HG03469 (cell line): ENCODE measurements around the gene ASB15.

Source experiments
- ATAC-seq: cut with Tn5 transposase; IDR thresholded peaks from one replicate; pipeline ENCODE4 v1.9.1; 2021; ENCODE audit warnings: mild to moderate bottlenecking, moderate library complexity, moderate number of reproducible peaks; ENCODE audit not compliant: unreplicated experiment

The ASB15 gene

DNA sequence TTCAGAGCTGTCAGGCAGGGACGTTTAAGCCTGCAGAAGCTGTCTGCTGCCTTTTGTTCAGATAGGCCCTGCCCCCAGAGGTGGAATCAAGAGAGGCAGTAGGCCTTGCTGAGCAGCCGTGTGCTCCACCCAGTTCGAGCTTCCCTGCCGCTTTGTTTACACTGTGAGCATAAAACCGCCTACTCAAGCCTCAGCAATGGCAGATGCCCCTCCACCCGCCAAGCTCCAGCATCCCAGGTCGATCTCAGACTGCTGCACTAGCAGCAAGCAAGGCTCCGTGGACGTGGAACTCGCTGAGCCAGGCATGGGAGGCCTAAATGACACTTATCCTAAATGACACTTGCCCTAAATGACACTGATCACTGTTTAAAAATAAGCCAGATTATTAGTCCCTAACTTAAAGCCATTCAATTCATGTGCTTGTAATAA is 6.8 kb upstream of the ASB15 start:
- ATAC-seq, result no peak

DNA sequence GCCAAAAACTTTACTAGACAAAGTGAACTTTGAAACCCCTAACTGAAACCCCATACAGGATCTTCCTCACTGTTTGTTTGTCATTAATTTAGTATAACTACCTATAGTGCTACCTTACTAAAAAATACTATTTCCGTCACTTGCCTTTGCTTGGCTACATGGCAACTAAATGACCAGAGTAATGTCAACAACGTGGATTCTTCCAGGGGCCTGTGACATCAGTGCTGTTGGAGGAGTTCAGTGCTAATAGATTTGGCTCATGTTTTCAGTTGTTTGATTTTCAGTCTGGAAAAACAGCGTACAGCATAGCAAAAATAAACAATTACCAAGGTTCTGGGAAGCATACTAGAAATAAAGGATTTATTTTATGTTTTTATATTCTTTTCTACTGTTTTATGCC is 3.0 kb upstream of the ASB15 start:
- no peak for ATAC-seq

DNA sequence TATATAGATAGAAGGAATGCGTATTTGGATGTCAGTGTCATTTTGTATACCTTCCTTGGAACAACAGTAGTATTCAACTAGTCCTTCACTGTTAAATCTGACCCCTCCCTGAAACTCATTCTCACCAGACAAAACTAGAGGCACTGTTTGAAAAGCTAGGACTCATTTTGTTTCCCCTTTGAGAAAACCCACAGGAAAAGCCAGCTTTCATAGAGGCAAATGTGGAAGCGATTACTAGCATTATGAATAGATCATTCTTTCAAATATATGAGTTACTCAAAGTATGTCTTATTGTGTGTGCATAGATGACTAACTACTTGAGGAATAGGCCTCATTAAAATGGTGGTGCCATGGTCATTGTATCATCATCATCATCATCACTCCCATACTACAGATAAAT is 1.9 kb upstream of the ASB15 start:
- ATAC-seq, result no peak

DNA sequence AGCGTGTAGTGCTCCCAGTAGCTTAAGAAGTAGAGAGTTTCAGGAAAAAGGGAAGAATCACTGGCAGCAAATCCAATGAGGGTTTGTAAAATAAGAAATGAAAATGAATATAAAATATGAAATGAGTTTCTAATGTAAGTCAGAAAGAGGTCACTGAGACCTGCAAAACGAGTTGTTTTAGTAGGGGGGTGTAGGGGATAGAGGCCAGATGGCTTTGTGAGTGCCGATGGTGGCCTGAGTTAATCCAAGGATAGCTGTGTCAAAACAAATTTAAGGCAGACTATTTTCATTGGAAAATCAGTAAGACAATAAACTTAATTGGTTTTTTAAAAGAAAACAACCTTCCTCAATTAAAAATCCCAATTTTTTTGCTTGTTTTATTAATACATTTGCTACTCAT is 745 bp upstream of the ASB15 start:
- ATAC-seq, result no peak

DNA sequence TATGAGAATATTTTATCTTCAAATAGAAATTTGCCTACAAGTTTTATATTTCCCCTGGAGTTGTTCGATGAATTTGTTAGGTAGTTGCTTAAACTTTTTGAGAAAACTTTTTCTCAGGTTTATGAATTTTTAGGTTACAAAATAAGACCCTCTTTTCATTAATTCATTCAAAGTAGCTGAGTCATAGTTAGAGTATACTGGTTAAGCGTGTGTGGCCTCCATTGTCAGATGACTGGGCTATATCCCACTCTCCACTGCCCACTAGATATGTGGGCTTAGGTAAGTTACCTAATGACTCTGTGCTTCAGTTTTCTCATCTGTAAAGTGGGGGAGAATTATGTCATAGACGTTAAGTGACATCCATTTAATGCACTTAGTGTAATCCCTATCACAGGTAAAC is 1.0 kb downstream of the ASB15 start:
- ATAC-seq, result no peak

DNA sequence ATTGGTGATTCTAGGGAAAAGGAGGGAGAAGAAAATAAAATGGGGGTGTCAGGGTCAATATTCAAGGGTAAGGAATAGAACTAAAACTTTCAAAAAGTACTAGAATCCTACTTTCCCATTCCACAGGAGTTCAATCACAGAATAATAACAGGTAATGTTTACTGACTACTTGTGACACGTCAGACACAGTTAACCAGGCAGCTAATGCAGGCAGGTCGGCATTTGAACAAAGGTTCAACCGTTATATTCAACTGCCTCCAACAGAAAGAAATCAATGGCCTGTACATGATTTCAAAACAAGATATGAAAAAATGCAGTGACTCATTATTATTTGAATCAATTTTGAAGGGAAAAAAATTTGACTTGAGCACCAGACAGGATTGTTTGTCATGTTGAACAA is 3.1 kb downstream of the ASB15 start:
- ATAC-seq, result no peak

DNA sequence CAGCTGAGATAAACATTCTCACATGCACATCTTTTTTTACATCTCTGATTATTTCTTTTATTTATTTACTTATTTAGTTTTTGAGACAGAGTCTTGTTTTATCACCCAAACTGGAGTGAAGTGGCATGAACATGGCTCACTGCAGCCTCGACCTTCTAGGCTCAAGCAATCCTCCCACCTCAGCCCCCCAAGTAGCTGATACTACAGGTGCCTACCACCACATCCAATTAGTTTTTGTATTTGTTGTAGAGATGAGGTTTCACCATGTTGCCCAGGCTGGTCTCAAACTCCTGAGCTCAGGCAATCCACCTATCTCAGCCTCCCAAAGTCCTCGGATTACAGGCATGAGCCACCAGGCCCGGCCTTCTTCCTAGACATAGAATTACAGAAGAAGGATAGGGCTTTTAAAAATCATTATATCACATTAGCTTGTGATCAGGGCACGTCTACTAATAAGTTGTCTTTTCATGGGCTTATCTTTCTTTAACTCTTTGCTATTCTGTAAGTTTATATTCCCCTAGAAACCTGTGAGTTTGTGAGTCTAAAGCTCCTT is 5.9 kb downstream of the ASB15 start:
- ATAC-seq, result no peak

DNA sequence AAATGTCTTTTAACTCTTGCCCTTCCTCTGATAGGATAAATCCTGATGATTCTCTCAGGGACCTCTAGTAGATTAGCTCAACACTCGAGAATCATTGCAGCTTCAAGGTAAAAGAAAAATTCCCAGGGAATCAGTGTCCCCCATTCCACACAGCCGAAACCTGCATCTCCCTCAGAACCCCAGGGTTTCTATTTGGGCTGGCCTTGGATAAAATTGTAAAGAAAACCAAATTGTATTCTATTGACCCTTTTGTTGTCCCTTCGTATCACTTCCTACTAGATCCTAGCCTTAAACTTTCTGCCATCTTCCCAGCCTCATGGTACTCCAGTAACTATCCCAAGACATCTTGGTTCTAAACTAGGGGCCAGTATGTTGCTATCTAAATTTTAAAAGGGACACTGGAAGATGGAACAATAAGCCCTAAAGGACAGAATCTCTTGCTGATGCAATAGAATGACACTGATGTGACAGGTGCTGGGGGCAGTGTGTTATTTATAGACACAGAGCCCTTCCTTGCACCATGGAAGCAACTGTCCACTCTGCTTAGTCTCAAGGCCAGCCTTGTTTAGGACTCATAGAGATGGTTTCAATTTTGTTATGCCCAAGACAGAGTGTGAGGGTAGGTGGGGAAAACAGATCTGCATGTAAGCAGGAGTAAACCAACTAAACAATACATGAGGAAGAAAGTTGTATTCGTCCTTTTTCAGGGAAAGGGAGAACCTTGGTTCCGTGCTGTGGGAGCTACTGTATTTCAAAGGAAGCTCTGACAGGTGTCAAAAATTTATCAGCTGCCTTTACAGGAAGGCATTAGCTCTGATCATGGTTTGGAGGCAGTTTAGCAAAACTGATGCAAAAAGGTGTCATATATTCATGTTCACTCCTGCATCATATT is 7.6 kb downstream of the ASB15 start:
- ATAC-seq, result no peak

DNA sequence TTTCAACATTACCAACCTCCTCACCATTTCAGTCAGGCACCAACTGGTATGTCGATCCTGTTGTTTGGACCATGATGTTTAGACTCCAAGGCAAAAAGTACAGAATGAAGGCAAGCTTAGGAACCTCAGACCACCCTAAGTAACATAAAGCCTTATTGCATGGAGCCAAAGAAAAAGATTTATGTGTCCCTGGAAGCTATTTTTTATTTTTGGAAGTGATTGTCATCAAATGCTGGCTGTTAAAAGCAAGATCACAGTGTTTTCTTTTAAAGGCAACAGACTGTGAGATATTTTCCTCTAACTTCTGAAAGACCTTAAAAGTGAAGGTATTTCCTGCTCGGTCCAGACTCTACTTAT is 8.2 kb downstream of the ASB15 start:
- no peak for ATAC-seq

DNA sequence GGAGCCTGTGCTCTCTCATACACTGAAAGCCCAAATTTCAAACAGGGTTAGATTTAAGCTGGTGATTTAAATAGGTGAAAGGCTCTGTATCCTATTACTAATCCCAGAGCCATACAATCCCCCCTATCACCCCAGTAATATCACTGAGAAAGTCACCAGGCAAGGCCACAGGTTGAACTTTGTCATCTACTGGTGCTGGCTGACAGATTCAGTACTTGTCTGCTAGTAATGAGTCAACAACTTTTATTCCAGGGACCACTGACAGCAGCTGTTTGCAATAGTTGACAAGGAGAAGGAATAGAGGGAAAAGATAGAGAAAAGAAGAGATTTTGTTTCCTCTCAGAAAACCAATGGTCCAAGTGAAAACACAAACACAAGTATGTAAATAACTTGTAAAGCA is 10.4 kb downstream of the ASB15 start:
- ATAC-seq, result no peak

DNA sequence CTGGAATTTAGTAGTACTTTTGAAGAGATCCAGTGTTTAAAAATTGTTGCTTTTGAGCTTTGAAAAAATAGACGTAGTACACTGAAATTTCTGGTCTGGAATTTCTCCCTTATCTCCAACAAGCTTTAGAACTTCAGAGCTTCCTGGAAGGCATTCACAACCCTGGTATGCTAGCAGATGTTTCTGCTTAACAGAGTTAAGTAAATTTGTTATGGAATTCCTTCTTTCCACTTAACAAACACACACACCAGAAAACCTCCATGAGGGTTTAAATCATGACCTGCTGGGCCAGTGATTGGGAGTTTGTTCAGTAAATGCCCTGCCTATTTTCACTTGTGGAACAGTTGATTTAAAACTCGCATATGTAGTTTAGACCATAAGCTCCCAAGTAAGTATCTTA is 13.7 kb downstream of the ASB15 start:
- ATAC-seq, result no peak

DNA sequence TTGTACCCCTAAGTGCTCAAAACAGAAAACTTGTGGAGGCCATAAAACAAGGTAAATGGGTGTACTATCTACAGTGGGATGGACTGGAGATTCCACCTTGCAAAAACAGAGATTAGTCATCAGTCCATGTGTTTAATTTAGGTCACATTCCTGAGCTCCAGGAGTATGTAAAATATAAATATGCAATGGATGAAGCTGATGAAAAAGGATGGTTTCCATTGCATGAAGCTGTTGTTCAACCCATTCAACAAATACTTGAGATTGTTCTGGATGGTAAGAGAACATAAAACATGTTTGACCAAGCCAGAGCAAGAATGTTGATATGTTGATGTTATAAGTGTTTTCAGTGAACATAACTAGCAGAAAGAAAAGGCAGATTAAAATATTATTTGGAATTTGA is 14.6 kb downstream of the ASB15 start:
- ATAC-seq, result no peak

DNA sequence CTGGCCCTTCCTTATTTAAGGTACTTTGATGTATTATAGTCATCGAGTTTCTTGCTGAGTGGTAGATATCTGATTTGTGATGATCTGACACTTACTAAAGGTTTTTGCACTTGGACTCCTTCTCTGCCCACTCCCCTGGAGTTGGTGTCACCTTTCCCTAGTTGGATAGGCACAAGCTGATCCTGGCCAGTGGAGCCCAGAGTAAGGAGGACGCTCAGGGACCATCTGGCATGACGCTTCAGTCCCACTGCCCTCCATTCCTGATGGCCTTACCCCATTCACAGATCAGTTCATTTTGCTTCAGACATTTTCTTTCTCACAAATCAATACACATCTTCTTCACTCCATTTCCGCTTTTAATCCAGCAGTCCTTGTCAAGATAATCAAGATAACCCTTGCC is 20.1 kb downstream of the ASB15 start:
- no peak for ATAC-seq

DNA sequence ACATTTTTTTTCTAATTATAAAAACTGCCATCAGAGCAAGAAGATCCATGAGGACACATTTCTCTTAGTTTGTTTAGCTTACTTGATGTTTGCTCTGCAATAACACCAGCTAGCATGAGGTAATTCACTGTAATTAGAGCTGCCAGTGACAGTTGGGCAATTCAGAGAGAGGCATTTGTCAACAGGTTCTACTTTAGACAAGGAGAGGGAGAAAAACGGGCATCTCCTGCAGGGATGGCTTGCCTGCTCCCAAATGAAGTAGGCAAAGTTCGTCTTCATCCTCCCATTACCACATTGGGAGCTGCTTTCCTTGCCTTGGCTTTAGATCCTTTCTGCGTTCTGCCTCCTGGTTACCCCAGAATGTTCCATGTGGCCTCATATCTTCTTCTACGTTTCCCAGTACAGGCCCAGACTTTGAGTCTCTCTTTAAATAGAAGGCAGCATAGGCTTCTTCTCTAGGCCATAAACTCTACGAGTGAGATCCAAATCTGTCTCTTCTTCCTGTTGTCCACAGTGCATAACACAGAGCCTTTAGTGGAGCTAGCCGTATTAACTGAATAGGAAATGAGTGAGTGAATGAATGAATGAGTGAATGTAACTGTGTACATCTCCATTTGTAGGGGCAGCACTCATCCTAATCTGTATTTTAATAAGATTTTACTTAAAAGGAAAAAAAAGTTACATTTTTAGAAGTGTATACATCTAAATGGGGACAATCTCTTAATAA is 21.2 kb downstream of the ASB15 start:
- ATAC-seq, result no peak

DNA sequence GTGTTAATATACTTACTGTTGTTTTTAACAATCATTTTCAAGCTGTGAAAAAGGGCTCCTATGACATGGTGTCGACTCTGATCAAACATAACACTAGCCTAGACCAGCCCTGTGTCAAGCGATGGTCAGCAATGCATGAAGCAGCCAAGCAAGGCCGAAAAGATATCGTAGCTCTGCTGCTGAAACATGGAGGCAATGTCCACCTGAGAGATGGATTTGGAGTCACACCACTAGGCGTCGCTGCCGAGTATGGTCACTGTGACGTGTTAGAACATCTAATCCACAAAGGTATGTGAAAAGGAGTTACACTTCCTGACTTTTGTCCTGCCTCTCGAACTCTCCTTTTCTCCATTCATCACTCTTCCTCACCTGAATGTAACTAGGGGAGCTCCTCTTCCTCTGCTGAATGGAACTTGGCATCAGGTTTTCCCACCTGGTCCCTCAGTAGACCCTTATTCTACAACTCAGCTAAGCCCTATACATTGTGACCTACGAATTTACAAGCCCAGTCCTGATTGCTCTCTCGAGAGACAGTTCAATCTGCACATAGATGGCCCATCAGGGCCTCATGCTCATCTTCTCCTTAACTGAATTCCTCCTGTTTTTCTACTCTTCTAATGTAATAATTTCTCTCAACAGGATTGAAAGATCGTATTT is 23.0 kb downstream of the ASB15 start:
- ATAC-seq, result peak; percentile 95

DNA sequence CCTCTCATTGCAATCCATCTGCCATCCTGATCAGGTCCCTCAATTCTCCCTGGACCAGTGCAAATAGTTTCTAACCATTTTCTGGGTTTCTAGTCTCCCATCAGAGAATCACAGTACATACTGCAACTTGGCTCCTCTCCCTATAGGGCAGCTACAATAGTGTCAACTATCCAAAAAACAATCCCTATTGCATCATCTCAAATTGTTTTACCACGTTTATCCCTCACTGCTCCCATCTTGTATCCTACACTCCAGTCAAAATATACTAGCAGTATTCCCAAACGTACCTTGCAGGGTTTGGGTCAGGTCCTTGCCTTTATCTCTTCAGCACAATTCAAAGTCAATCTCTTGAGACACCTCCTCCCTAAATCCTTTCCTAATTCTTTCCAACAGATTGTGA is 23.6 kb downstream of the ASB15 start:
- ATAC-seq, result no peak

DNA sequence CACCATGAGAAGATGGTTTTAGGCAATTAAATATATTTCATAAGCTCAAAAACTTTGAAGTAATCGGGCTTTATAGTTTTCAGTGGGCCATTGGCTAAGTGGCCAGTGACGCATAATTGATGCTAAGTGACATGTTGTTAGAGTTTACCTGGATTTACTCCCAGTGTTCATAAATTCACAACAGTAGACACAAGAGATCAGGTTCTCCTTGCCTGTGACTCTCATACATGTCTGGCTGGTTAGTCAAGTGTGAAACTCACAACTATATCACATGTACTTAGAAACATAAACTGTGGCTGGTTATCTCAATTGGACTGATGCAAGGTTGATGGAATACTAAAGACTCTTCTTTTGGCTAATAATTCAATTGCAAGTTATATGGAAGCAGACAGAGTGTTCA is 26.2 kb downstream of the ASB15 start:
- no peak for ATAC-seq

DNA sequence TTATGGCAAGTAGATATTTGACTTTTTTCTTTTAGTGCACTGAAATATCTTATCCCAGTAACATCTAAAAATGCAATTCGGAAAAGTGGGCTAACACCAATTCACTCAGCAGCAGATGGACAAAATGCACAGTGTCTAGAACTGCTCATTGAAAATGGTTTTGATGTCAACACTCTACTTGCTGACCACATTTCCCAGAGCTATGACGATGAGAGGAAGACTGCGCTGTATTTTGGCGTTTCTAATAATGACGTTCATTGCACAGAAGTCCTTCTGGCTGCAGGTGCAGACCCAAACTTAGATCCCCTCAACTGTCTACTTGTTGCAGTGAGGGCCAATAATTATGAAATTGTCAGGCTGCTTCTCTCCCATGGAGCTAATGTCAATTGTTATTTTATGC is 27.2 kb downstream of the ASB15 start:
- ATAC-seq, result no peak

DNA sequence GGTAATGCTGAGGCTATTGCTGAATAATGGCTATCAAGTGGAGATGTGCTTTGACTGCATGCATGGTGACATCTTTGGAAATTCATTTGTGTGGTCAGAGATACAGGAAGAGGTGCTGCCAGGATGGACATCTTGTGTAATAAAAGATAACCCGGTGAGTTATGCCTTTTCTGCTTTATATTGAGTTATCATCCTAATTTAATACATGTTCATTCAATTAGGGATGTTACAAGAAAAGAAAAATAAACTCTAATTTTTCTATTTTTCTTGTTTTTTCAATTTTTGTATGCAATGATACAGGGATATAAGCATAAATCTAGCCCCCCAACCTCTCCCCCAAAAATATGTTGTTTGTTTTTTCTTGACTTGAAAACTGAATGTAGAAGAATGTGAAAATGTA is 27.7 kb downstream of the ASB15 start:
- ATAC-seq, result no peak

DNA sequence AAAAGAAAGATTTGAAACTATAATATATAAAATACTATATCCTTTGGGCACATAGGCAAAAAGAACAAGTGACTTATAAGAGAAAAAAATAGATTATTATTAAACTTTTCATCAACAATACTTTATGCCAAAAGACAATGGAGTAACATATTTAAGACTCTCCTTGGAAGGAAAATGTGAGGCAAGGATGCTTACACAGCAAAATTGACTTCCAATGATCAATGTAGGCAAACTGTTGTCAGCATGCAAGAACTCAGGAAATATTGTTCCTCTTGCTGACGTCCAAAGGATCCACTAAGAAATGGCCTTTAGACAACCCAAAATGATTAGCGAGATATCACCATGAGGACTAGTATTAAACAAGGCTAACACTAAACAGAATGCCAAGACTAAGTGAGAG is 31.2 kb downstream of the ASB15 start:
- no peak for ATAC-seq

DNA sequence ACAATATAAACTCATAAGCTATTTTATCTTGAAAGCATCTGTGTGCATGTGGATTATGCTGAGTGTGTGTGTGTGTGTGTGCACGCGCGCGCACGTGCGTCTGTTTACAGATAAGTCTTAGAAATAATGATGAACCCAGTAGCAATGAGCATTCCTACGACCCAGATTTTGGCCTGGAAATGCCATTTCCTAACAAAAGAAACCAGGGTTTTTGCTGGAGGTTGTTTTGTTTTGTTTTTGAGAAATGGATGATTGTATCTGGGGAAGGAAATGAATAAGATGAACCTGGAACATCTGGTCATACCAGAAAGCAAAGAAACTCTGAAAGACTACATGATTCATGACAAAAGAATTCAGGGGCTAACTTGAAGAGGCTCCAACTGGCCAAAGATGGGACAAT is 31.9 kb downstream of the ASB15 start:
- ATAC-seq, result no peak
